Spleen (tissue), 7 donors: Measurements from ENCODE around the gene CTNNA2.

Experiments used
- POLR2A ChIP-seq, 3 donors: fragments of 450-650 bp; IDR thresholded peaks; one replicate each; pipeline ENCODE4 v1.5.1; 2017; ENCODE audit warnings: antibody characterized with exemption in 3 of 3, mild to moderate bottlenecking in 1 of 3
- TF ChIP-seq, protein P1 (sequence below), 11 experiments: fragments of 200-600 bp in 7 of 11; fragments of 450-650 bp in 4 of 11; sonication (generic) in 4 of 11; IDR thresholded peaks in 8 of 11; conservative IDR thresholded peaks in 3 of 11; 1 replicate in 7 of 11; 2 replicates in 4 of 11; pipeline versions ENCODE4 v1.4.0 to v1.8.0; 2016 to 2021; ENCODE audit warnings: antibody characterized with exemption in 11 of 11, inconsistent platforms in 4 of 11, mild to moderate bottlenecking in 1 of 11
- donor health status: DM: no; HTN: no; CAD: no; lungs with moderate emphysema.
- donor health status: DM: no; HTN: no; CAD: no.
- donor health status: DM: no; HTN: no; CAD: no.

DNA sequence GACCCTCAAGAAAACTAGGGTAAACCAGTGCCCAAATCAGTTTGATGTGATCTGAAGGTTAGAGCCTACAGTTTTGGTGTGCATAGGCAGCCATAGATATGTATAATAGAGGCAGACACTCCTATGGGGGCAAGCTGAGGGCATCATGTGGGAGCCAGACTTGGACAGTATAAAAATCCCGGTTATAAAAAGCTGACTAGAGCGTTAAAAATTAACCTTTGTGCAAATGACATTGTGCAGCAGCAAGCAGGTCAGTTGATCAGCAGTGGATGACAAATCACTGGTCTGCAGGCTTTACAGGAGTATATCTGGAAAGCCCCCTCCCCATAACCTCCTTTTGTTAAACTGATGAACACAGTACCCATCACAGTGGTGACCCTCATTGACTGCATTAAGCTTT lies 107.8 kb downstream of the CTNNA2 start:
- TF ChIP-seq, protein P1, sequence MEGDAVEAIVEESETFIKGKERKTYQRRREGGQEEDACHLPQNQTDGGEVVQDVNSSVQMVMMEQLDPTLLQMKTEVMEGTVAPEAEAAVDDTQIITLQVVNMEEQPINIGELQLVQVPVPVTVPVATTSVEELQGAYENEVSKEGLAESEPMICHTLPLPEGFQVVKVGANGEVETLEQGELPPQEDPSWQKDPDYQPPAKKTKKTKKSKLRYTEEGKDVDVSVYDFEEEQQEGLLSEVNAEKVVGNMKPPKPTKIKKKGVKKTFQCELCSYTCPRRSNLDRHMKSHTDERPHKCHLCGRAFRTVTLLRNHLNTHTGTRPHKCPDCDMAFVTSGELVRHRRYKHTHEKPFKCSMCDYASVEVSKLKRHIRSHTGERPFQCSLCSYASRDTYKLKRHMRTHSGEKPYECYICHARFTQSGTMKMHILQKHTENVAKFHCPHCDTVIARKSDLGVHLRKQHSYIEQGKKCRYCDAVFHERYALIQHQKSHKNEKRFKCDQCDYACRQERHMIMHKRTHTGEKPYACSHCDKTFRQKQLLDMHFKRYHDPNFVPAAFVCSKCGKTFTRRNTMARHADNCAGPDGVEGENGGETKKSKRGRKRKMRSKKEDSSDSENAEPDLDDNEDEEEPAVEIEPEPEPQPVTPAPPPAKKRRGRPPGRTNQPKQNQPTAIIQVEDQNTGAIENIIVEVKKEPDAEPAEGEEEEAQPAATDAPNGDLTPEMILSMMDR (IDR thresholded peaks at IDR 0.05 in 8 of 11, conservative IDR thresholded peaks at IDR 0.05 in 3 of 11): no peak
- TF ChIP-seq POLR2A (IDR thresholded peaks at IDR 0.05): no peak
